Esophagus muscularis mucosa (tissue), 4 donors: ENCODE data around the gene PRR23E. TPM values are rescaled to one million over a fixed set of nuclear protein-coding genes. Genes with fewer than 3 reads are reported as not detected.

Experiments
- DNase-seq: peaks from one replicate; pipeline ENCODE4 v3.0.0-alpha.2; 2017; ENCODE audit errors: extremely low spot score
- H3K27ac ChIP-seq, 4 donors: fragments of 200-600 bp; sonication (generic); replicated peaks in 1 of 4; 1 replicate in 3 of 4; 2 replicates in 1 of 4; pipeline ENCODE4 v1.5.1; 2016 to 2019; ENCODE audit warnings: mild to moderate bottlenecking in 1 of 4
- H3K27me3 ChIP-seq, 4 donors: fragments of 200-600 bp; sonication (generic); one replicate each; pipeline versions ENCODE4 v1.5.1 to v1.6.0; 2016 to 2019
- H3K36me3 ChIP-seq, 4 donors: fragments of 200-600 bp; sonication (generic); one replicate each; pipeline ENCODE4 v1.5.1; 2016 to 2019
- H3K4me1 ChIP-seq, 4 donors: fragments of 200-600 bp; sonication (generic); one replicate each; pipeline ENCODE4 v1.5.1; 2016 to 2019
- H3K4me3 ChIP-seq, 4 donors: fragments of 200-600 bp; sonication (generic); 1 replicate in 2 of 4; 2 replicates in 2 of 4; pipeline ENCODE4 v1.5.1; 2016 to 2019; ENCODE audit warnings: mild to moderate bottlenecking in 4 of 4, moderate library complexity in 1 of 4
- H3K9me3 ChIP-seq, 4 donors: fragments of 200-600 bp; sonication (generic); 1 replicate in 3 of 4; 2 replicates in 1 of 4; pipeline ENCODE4 v1.5.1; 2016 to 2019
- EP300 ChIP-seq: sonication (generic); formaldehyde crosslinking; IDR thresholded peaks from one replicate; pipeline ENCODE4 v1.6.1; 2017; ENCODE audit warnings: antibody characterized with exemption
- POLR2A ChIP-seq: fragments of 450-650 bp; IDR thresholded peaks from one replicate; pipeline ENCODE4 v1.6.1; 2017; ENCODE audit warnings: antibody characterized with exemption, moderate library complexity, mild to moderate bottlenecking, low read depth
- POLR2AphosphoS5 ChIP-seq, 2 donors: sonication (generic); formaldehyde crosslinking; IDR thresholded peaks; one replicate each; pipeline ENCODE4 v1.6.1; 2017; ENCODE audit warnings: antibody characterized with exemption in 2 of 2
- WGBS: methylation state at CpG from one replicate; pipeline ENCODE4 v1.1.5; 2018; 5-methylcytosine and 5-hydroxymethylcytosine counted together
- intact Hi-C: fragments of 100-400 bp; cut with DNase I; formaldehyde crosslinking; loops from one replicate; pipeline ENCODE4 v1.15.1; 2023
- total RNA-seq, 4 donors: library from RNA; depleted of rRNA; stranded (reverse); fragments of >200 nt; gene quantifications; one replicate each; pipeline versions ENCODE4 v1.1.0 to v1.2.1, GENCODE V29; 2016
- TF ChIP-seq, protein P1 (sequence below), 3 experiments: fragments of 200-600 bp in 2 of 3; fragments of 450-650 bp in 1 of 3; sonication (generic) in 2 of 3; IDR thresholded peaks; one replicate each; pipeline ENCODE4 v1.5.1; 2017 to 2019; ENCODE audit warnings: antibody characterized with exemption in 3 of 3, mild to moderate bottlenecking in 2 of 3, moderate library complexity in 1 of 3

Gene PRR23E, protein sequence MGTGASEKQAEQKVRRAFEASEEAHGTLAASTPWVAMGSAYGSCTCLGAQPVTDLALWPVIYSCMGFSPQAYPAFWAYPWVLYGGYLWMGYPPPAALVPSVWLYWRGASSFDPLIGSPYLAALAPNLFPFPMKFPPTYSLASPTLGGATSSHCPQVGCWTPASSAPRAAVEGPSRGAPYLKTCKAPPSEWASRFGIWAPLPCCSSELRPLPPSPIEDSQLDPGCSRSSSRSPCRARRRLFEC
- total RNA-seq, result not detected

DNA sequence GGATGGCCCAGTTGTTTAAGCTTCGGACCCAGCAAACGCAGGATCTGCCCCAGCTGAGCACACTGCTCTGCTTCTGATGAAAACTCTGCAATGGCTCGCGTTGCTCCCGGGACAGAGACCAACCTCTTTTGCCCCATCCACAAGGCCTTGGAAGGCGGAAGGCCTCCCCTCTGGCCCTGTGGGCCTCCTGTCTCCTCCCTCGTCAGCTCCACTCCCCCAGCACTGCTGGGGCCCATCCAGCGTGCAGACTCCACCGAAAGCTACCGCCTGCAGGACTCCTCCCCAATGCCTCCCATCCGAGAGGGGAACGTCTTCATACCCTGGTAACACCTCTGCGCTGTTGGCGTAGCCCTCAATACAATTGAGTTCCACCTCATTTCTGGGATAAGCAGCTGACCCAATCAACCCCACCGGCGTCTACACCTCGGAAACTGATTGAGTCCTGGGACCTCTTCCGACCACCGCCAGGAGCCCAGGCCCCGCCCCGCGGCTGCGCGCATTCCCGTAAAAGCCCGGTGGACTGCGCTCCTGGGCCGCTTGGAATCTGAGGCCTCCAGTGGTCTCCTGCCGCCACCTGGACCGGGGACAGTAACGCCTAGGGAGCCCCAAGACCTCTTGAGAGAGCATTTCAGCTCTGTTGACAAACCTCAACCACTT is at the start of gene PRR23E:
Gene PRR23E (plus strand): TSS at position 556 of the 657 bp plus-strand sequence. CDS start 3,555 bp downstream, outside the sequence.
- peaks cover 0 to 17% (median 0%) of the 10 kb centered on the region in 4 donors for H3K27me3 ChIP-seq
- WGBS, result 91% methylated on average over 26 of the region's 31 CpGs

DNA sequence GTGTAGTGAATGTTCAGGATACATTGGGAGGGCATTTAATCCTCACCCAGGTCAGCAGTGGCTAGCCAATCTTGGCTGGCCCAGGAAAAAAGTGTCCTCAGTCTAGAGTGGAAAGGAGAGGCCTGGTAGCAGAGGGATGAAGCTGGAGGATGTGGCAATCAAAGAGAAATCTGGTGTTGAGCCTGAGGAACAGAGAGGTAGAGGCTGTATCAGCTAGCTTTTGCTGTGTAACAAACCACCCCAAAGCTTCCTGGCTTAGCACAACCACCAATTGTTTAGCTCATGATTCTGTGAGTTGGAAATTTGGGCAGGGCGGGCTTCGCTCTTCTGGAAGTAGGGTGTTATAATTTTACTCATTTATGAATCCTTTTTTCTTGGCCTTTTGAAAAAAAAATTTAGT is 49.8 kb upstream of the PRR23E start:
- no peaks in the 10 kb centered on the region for H3K9me3 ChIP-seq
- WGBS, result 94% methylated on average over 2 of the region's 2 CpGs
- H3K4me3 ChIP-seq, result no peak overlapping the region
- no peaks in the 10 kb centered on the region for H3K36me3 ChIP-seq
- TF ChIP-seq POLR2A, result no peak
- TF ChIP-seq EP300, result no peak
- no peak for TF ChIP-seq POLR2AphosphoS5 (IDR thresholded peaks at IDR 0.05)
- TF ChIP-seq, protein P1, sequence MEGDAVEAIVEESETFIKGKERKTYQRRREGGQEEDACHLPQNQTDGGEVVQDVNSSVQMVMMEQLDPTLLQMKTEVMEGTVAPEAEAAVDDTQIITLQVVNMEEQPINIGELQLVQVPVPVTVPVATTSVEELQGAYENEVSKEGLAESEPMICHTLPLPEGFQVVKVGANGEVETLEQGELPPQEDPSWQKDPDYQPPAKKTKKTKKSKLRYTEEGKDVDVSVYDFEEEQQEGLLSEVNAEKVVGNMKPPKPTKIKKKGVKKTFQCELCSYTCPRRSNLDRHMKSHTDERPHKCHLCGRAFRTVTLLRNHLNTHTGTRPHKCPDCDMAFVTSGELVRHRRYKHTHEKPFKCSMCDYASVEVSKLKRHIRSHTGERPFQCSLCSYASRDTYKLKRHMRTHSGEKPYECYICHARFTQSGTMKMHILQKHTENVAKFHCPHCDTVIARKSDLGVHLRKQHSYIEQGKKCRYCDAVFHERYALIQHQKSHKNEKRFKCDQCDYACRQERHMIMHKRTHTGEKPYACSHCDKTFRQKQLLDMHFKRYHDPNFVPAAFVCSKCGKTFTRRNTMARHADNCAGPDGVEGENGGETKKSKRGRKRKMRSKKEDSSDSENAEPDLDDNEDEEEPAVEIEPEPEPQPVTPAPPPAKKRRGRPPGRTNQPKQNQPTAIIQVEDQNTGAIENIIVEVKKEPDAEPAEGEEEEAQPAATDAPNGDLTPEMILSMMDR (IDR thresholded peaks at IDR 0.05), result no peak
- no peak overlapping the region for H3K27ac ChIP-seq
- no peaks in the 10 kb centered on the region for H3K27me3 ChIP-seq
- peaks cover 8 to 12% (median 8%) of the 10 kb centered on the region in 4 donors for H3K4me1 ChIP-seq
- intact Hi-C loops, result no loop called here
- no peak for DNase-seq

More for the DNA sequence above, at the start of gene PRR23E:
- H3K4me3 ChIP-seq, result no peak within 1 kb of the TSS
- no peaks in the 10 kb centered on the region for H3K36me3 ChIP-seq
- intact Hi-C loops, result no loop called here
- no peaks in the 10 kb centered on the region for H3K4me1 ChIP-seq
- no peak for DNase-seq
- TF ChIP-seq POLR2A (no peak), EP300 (no peak), POLR2AphosphoS5 (IDR thresholded peaks at IDR 0.05) (no peak)
- TF ChIP-seq, protein P1 (IDR thresholded peaks at IDR 0.05), result no peak
- H3K27ac ChIP-seq, result no peak within 1 kb of the TSS
- peaks cover 0 to 13% (median 0%) of the 10 kb centered on the region in 4 donors for H3K9me3 ChIP-seq

DNA sequence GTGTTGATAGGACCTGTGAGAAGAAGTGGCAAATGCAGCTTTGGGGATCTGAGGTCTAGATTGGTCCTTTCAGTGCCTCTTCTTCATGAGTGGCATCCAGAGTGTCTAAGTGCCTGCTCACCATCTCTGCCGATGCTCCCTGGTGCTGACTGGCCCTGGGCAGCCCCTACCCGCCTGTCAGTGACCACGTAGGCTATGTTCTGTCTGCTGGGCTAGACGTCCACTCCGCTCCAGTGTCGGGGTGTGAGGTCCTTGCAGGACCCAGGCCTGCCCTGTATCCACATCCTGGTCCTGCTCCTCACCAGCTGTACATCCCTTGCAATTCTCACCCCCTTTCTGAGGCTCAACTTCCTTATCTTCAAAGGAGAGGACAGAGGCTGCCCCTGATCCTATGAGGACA is 48.3 kb upstream of the PRR23E start:
- H3K36me3 ChIP-seq, result no peaks in the 10 kb centered on the region
- no peak for TF ChIP-seq POLR2A
- no peak for TF ChIP-seq POLR2AphosphoS5 (IDR thresholded peaks at IDR 0.05)
- no peak for TF ChIP-seq EP300
- TF ChIP-seq, protein P1 (IDR thresholded peaks at IDR 0.05), result no peak
- H3K27me3 ChIP-seq, result no peaks in the 10 kb centered on the region
- no peak overlapping the region for H3K4me3 ChIP-seq
- 86% methylated on average over 6 of the region's 6 CpGs for WGBS
- intact Hi-C loops, result no loop called here
- no peak overlapping the region for H3K27ac ChIP-seq
- no peak for DNase-seq
- no peaks in the 10 kb centered on the region for H3K4me1 ChIP-seq
- H3K9me3 ChIP-seq, result no peaks in the 10 kb centered on the region

DNA sequence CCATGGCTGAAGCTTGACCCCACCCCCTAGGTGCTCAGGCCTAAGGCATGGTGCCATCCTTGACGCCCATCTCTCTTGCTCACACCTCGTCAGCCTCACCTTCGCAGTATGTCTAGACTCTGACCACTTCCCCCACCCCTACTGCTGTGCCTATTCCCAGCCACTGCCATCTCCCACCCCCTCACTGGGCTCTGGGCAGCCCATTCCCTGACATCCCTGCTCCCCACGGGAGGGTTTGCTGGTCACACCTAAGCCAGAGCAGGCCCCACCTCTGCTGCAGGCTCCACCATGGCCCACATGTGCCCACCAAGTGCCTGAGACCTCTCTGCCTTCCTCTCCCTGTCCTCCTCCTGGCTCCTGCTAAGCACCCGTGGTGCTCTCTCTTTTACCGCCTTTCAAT is 47.7 kb upstream of the PRR23E start:
- intact Hi-C loops, result no loop called here
- WGBS, result 91% methylated on average over 6 of the region's 6 CpGs
- no peaks in the 10 kb centered on the region for H3K9me3 ChIP-seq

More for the DNA sequence above, 47.7 kb upstream of the PRR23E start:
- no peaks in the 10 kb centered on the region for H3K4me1 ChIP-seq
- no peak for TF ChIP-seq POLR2AphosphoS5 (IDR thresholded peaks at IDR 0.05)
- TF ChIP-seq, protein P1 (IDR thresholded peaks at IDR 0.05), result no peak
- no peaks in the 10 kb centered on the region for H3K27me3 ChIP-seq
- H3K4me3 ChIP-seq, result no peak overlapping the region
- no peak for DNase-seq
- H3K36me3 ChIP-seq, result no peaks in the 10 kb centered on the region
- H3K27ac ChIP-seq, result no peak overlapping the region
